Measurements from ENCODE around the gene SPOCK2.
"Not testable (repeated sequence)": the region's sequence is repeated elsewhere in the genome, so short reads cannot be mapped to it uniquely, and the experiment has no call there.

Gene SPOCK2

DNA sequence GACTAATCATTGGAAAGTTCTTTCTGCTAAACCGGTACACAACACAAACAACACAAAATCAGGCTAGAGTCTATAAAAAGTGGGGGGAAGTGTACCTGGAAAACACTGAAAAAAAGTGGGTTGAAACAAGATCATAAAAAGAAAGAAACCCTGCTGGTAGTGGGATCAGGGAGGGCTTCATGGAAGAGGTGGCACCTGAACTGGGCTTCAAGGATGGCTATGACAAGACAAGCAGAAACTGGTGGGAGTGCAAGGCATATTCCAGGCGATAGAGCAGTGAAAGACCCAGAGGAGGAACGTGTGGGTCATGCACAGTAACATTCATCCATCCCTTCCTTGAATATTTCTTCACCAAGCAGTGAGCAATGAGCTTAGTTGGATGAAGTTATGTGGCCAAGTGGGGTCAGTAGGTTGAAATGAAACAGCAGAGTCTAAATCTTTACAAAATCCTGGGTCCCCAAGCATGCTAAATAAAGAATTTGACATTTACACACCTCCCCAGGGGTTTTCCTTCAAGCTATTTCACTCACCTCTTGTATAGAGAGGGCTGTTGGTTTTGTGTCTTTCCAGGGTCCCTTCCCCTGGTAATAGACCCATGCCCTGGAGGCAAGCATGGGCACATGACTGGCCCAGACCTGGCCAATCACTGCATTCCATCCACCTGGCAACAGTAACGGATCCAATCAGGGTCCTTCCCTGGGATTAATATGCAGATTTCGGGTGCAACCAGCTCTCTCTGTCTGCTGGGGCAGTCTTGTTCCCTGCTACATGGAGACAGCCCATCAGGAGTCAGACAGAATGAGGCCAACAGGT, 38.2 kb downstream of the SPOCK2 start:
- DNase-seq, result no peak

DNA sequence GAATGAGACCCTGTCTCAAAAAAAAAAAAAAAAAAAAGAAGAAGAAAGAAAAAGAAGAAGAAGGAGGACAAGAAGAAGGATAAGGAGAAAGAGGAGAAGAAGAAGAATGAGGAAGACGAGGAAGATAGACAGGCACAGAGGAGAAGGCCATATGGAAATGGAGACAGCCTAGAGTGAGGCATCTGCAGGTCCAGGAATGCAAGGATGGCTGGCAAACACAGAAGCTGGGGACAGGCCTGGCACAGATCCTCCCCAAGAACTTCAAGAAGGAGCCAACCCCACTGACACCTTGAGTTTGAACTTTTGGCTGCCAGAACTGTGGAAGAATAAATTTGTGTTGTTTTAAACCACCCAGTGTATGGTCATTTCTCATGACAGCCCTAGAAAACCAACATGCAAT, 38.9 kb downstream of the SPOCK2 start:
- no peak for DNase-seq

DNA sequence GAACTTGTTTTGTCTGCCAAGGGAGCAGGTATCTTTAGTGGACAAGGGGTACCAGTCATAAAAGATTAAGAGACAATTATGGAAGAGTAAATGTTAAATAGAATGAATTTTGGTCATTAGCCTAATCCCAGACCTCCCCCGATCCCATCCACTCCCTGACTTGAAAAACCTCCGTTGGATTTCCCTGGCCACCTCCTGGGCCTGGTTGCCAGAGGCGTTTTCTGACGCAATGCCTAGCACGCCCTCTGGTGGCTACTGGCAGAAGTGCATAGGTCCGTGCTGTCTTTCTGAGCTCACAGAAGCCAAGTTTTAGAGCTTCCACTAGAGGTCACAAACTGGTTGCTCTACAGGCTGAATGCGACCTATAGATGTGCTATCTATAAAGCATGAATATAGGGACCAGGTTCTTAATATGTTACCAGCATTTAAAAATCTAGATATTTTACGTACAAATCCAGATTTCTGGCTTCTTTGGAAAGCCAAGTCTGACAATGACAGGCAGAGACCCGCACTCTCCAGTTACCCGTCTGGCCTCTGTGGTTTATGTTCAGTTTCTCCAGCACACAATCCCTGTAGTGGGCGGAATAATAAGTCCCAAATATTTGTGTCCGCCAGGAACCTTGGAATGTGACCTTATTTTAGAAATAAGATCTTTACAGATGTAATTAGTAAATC, 39.8 kb downstream of the SPOCK2 start:
- peak; percentile 90 for DNase-seq

DNA sequence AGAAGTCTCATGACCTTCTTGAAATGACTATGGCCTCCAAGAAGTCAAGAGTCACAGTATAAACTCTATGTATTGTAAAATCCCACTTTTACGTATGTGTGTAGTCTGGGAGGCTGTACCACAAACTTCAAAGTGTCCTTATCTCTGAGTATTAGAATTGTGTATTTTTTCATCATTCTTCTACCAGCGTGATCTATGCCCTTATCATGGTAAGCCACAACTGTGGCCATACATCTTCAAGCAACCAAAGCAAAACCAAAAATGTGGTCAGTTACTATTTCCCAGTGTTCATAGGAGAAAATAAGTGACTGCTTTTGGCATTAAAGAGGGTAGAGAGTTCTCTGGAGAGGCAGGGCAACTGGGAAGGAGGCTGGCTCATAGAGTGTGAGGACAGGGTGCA, 42.8 kb downstream of the SPOCK2 start:
- DNase-seq, result no peak

DNA sequence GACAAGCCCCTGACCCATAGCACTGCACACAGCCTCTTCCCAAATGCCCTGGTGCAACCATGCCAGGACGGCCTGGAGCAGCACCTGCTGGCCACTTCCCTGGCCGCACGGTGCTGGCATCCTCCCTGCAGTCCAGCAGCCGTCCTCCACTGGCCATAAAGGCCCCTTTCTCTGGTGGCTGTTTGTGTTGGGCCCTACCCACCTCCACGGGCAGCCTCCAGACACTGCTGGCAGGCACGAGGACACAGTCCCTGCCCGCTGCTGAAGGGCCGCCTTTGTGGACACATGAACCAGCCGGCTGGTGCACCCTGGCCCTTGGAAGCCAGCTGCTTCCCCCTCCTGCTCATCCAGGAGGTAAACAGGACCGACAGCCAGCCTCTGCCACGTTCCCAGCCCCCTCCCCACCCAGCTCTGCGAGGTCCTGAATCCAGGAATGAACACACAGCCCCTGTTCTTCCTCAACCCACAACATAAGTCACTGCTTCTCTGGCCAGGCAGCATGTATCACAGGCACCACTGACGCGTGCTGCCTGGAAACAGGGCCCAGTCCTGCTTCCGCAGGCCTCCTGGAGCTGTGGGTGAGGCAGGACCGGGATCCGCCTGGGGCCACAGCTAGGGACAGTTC, 43.8 kb downstream of the SPOCK2 start:
- no peak for DNase-seq

DNA sequence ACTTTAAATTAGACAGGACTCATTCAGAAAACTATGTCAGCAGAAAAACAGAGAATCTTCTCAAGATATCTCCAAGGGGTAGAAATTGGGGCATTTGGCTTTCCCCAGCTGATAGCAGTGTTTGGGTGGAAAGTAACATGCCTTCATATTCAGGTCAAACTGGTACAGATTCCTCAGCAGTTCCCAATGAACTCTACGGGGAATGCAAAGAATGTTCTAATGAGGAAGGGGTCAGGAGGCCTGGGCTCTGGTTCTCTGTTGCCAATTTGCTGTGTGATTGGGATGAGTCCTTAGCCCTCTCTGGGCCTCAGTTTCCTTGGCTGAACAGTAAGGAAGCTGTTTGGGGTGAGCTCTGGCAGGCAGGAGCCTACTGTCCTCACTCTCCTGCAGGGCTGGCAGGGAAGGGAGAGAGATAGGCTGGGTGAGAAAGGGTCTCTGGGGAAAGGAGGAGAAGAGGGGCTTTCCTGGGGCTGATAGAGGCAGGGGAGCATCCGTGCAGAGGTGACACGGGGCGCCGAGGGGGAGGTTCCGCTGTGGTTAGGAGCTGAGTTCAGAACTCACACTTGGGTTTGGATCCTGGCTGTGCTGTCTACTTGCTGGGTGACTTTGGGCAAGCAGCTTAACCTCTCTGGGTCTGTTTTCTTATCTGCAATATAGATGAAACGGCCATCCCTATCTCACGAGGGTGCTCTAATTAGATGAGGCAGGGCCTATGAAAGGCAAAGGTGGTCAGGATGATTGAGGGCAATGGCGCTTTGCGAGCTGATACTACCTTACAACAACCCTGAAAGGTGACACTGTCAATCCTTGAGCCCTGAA, 45.1 kb downstream of the SPOCK2 start:
- DNase-seq, result no peak

DNA sequence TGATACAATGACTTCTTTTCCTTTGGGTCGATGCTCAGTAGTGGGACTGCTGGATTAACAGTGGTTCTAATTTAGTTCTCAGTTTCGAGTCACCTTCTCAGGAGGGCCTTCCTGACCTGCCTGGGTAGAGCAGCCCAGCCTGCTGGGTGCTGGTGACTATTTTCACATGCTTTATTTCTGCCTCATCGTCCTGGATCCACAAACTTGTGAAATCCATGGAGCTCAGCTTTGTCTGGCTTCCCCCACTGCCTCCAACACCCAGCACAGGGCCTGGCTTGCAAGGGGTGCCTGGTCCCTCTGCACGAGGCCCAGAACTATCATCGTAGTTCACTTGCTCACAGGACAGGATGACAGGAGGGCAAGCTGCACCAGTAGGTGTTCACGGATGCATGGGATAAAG, 46.9 kb downstream of the SPOCK2 start:
- no peak for DNase-seq

DNA sequence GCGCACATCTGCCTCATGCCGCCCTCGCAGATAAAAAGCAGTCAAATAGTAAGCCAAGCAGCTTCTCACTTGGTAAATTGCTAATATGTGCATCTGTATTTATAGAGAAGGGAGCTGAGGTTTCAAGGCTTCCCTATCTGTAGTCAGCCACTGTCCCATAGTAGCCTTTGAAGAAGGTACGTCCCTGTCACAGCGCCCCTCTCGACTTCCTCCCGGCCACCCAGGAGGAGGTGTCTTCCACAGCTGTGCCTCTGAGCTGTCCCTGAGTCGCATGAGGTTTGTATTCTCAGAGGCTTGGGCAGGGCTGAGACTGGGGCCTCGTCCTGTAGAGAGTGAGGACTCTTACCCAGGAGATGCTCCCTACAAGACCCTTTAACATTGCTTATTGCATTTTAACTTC, 49.0 kb downstream of the SPOCK2 start:
- DNase-seq, result no peak

DNA sequence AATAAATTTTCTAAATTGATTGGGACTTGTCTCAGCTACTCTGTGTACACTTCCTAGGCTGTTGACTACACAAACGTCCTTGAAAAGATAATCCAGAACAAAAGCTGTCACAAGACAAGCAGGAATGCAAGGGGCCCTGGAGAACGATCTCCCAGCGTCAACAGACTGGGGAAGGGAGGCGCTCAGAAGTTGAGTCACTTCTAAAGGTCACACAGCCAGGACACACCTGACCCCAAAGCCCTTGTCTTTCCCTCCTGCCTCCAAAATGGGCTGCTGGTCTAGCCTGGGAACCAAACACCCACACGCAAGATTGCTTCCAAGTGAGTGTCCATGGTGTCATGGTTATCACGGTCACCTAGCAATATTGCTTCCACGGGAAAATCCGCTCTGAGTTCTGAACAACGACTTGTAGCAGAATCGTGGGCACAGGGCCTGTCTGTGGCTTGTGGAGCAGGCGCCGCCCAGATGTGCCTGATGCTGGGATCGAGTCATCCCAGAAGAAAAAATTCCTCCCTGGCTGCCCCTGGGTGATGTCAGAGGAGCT, 49.8 kb downstream of the SPOCK2 start:
- DNase-seq, result no peak

DNA sequence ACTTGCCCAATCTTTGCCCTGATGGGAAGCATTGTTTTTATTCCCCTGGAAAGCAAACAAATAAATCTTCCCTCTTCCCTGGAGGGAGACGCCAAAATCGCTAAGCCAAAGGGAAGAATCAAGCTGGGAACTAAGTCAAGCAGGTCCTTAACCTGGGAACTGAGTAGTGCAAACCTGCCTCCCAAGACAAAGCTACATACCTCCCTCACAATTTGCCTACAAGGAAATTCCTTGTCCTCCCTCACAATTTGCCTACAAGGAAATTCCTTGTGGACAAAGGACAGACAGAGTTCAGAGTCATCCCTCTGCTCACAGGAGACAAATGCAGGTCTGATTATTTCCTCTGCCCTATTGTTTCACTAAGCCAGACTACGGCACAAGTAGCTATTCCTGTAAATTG, 50.5 kb downstream of the SPOCK2 start:
- no peak for DNase-seq

DNA sequence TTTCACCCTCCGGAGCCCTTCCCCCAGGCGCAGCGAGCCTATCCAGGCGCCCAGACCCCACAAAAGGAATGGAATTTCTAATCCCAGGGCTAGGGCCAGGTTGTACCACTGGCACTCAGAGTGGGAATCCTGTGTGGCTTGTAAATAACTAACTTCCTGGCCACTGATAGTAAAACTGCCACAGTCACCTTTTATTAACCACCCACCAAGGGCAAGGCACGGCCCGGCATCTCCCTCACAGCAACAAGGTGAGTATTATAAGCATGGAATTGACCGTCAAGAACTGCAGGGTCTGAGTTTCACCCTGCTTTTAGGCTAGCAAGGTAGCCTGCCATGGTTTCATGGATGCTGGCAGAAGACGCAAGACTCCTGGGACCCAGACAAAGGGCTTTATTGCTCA, 51.1 kb downstream of the SPOCK2 start:
- DNase-seq, result no peak

DNA sequence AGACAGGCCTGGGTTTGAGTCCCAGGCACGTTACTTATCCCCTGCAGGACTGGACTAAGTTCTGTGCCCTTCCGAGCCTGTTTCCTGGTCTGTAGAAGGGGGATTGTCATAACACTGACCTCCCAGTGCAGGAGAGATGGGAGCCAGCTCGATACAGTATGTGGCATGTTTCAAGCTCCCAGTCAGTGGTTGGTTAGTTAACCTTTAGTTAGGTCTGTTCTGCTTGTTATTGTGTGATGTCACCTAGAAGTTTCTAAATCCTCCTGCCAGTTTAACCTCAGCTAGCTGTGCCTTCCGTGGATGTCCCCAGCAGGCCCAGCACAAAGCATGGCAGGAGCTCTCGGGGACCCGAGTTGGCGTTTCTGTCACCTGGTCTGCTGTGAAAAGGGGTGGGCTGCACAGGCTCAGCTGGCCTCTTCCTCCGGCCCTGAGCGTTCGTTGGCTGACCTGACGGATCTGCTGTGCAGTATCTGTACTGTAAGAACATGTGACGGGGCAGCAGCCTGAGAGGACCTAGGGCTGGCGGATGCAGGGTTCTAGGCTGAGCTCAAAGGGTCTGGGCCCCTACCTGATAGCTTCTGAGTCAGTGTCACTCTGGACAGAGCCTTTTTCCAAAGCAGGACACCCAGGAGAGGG, 53.0 kb downstream of the SPOCK2 start:
- no peak for DNase-seq

DNA sequence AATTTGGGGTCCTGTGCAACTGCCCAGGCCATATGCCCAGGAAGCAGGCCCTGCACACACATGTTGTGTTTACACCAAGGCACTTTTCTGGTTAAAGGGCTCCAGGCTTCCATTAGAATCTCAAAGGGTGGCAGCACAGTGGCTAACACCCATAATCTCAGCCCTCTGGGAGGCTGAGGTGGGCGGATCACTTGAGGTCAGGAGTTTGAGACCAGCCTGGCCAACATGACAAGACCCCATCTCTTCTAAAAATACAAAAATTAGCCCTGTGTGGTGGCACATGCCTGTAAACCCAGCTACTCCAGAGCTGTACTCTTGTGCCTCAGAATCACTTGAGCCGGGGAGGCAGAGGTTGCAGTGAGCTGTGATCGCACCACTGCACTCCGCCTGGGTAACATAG, 53.6 kb downstream of the SPOCK2 start:
- no peak for DNase-seq

DNA sequence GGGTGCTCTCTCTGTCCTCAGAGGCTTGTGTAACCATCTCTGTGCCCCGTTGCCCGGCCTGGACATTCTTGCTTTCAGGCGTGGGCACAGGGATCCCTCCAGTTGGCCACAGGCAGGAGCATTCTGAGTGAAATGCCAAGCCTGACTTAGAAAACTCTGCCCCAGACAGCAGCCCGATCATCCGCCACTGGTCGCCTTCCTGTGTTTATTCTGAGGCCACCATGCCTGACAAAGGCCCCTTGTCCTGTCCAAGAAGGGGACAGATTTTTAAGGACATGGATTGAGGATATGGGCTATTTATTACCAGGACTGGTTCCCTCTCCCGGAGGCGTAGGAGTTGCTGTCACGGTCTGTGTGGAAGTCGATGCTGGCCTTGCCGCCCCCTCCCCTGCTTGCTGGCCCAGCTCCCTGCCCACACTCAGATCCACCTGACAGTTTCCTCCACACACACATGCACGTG, 54.3 kb downstream of the SPOCK2 start:
- DNase-seq, result no peak

DNA sequence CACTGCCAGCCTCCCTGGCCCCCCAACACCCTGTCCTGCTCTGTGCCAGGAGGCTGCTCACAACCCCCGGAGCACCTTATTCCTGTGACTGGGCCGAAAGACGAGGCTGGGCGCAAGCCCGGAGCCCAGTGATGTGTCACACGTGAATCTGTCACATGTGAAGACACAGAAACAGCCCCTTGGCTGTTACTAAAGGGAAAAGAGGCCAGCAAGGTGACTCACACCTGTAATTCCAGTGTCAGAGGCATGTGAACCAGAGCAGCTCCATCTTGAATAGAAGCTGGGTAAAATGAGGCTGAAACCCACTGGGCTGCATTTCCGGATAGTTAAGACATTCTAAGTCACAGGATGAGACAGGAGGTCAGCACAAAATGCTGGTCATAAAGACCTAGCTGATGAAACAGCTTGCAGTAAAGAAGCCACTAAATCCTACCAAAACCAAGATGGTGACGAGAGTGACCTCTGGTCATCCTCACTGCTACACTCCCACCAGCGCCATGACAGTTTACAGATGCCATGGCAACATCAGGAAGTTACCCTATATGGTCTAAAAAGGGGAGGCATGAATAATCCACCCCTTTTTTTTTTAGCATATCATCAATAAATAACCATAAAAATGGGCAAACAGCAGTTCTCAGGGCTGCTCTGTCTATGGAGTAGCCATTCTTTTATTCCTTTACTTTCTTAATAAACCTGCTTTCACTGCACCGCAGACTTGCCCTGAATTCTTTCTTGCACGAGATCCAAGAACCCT, 55.8 kb downstream of the SPOCK2 start:
- DNase-seq, result not testable (repeated sequence)

DNA sequence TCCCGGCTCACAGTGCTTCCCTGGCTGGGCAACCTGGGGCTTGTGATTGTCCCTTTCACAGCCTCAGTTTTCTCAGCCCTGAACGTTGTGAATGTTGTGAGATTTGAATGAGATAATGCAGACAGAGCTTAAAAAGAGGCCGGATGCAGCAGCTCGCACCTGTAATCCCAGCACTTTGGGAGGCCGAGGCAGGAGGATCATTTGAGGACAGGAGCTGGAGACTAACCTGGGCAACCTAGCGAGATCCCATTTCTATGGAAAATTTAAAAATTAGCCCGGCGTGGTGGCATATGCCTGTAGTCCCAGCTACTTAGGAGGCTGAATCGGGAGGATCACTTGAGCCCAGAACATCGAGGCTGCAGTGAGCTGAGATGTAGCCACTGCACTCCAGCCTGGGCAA, 56.6 kb downstream of the SPOCK2 start:
- no peak for DNase-seq

DNA sequence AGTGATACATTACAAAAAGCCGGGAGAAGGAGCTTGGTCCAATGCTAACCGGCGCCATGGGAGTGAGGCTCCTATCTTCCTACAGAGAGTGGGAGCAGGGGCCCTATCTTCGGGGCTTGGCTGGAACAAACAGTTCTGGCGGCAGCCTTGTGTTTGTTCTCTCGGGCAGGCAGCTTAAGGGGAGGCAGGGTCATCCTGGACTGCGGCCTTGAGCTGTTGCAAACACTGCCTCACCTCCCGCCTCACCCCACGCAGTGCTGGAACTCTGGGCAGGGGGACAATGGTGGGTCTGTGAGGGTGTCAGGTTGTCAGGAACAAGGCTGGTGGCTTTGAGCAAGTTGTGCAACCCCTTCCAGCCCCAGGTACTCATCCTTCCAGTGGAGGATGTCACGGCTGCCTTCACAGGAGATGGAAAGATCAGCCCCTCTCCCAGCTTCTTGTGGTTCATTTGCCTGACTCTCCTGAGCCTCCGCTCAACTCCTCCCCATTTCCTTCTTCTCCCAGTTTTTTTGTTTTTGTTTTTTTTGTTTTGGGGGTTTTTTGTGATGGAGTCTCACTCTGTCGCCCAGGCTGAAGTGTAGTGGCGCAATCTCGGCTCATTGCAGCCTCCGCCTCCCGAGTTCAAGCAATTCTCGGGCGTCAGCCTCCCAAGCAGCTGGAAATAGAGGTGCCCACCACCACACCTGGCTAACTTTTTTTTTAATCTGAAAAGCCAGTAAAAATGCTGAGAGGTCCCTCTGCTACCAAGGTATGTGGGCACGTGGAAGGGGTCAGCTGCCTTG, 57.4 kb downstream of the SPOCK2 start:
- DNase-seq, result no peak

DNA sequence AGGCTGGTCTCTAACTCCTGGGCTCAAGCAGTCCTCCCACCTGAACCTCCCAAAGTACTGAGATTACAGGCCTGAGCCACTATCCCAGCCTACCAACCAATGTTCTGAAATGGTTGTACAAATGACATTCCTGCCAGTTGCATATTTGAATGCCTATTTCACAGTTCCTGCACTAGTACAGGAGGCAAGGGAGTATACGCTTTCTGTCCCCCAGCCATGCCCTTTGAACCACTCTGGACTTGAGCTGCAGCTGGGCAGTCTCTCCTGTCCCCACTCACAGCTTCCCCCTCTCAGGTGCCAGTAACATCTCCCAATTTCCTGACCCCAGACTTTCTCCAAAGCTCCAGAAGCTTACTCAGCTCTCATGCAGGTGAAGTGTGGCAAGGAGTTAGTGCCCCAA, 58.9 kb downstream of the SPOCK2 start:
- DNase-seq, result no peak

DNA sequence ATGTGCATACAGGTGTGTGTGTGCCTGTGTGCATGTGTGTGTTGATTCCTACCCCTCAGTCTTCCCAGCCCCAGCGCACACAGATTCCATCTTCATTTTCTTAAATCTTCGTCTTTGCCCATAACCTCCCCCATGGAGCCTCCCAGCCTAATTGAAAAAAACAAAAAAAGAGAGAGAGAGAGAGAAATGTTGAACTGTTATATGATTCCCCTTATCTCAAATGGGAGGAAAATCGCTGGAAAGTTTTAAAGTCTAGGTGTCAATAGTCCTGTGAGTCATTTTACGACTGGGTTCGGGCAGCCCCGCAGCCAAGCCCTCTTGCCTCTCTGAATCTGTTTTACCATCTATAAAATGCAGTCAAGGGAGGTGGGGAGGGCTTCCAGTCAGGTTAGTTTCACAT, 60.9 kb downstream of the SPOCK2 start:
- DNase-seq, result no peak

DNA sequence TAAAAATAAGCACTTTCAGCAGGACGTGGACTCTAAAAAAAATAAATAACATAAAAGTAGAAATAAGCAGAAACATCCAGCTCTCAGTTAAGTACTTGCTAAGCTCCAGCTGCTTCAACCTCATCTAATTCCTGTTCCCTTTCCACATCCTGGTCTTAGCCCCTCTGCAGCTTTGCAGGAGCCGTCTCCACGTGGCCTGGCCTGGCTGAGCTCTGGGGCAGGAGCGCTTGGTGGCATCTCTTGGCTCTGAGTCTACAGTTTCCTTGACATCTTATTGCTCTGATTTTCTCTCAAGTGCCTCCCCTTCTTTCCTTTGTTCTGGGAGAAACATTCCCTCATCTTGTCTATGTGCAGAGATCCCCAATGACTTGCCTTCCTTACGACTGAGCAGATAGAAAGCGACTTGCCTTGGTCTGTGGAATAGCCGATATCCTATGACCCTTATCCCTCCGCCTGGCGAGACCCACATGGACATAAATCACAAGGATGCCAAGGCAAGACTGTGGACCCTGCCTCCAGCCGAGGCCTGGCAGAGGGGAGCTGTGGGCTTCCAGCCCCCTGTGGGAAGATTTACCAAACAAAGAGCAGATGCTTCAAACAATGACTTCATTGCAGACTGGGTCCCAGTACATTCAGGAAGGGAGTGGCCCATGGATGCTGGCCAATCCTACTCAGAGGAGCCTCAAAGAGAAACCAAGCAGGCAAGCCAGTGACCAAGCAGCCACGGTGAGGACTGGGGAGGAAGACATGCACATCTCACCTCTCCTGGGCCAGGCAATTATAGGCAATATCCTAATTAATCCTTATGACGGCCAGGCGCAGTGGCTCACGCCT, 61.9 kb downstream of the SPOCK2 start:
- DNase-seq, result no peak

Data from CD4-positive, alpha-beta T cell treated with Interleukin-10 for 1 hour (primary cell).